ENCODE measurements around the gene MAP3K7CL. TPM values are rescaled to one million over a fixed set of nuclear protein-coding genes. Genes with fewer than 3 reads are reported as not detected.
A peak's percentile ranks its signal among the peaks of the same experiment; 100 is the strongest.

The MAP3K7CL gene, protein sequence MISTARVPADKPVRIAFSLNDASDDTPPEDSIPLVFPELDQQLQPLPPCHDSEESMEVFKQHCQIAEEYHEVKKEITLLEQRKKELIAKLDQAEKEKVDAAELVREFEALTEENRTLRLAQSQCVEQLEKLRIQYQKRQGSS
- total RNA-seq (ENCODE audit: low replicate concordance) = 5.3 TPM in 1 of 2 replicates, not detected in the other
- long read RNA-seq, partial matches to known transcripts = 1 of 13 reads
- long read RNA-seq, other reads (novel, unspliced or antisense) = 5 of 13 reads

DNA sequence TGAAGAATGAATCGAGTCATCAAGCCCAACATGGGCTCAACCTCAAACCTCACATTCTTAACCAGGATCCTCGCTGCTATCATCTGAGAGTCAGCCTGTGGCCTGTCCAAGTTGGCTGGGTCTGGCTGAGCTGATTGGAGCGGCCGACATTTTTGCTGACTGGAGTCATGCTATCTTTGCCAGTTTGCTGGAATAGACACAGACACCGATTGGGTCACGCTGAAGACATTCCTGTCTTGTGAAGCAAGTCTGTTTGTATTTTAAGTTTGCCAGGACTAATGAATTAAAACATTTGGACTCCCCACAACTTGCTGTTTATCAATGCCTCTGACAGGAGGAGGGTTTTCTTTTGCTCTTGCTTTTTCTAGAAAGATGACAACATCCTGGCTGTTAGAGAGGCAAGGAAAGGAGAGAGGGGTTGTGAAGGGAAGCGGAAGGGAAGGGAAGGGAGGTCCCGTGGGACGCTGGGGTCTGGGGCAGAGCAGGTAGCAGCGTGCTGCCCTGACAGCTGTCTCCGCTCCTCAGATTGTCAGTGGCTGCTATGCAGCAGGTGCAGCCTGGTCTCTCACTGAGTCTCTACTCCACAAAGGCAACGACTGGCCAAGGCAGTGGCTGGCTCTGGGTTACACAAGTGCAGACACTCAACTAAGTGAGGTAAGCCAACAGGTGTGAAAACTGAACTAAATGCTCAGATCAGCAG, at the start of gene MAP3K7CL:
Gene MAP3K7CL (plus strand): TSS at position 375 of the 700 bp plus-strand sequence. CDS start 2,701 bp downstream, outside the sequence.
- H3K27ac Mint-ChIP-seq = no peak within 1 kb of the TSS
- no peak for DNase-seq (ENCODE audit: extremely low spot score, unreplicated experiment)
- TF ChIP-seq, protein P1, sequence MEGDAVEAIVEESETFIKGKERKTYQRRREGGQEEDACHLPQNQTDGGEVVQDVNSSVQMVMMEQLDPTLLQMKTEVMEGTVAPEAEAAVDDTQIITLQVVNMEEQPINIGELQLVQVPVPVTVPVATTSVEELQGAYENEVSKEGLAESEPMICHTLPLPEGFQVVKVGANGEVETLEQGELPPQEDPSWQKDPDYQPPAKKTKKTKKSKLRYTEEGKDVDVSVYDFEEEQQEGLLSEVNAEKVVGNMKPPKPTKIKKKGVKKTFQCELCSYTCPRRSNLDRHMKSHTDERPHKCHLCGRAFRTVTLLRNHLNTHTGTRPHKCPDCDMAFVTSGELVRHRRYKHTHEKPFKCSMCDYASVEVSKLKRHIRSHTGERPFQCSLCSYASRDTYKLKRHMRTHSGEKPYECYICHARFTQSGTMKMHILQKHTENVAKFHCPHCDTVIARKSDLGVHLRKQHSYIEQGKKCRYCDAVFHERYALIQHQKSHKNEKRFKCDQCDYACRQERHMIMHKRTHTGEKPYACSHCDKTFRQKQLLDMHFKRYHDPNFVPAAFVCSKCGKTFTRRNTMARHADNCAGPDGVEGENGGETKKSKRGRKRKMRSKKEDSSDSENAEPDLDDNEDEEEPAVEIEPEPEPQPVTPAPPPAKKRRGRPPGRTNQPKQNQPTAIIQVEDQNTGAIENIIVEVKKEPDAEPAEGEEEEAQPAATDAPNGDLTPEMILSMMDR (conservative IDR thresholded peaks at IDR 0.05) = no peak
- H3K36me3 Mint-ChIP-seq = no peaks in the 10 kb centered on the region
- no peaks in the 10 kb centered on the region for H3K27me3 Mint-ChIP-seq
- peaks cover 5% of the 10 kb centered on the region for H3K9me3 Mint-ChIP-seq
- peaks cover 3% of the 10 kb centered on the region for H3K4me1 Mint-ChIP-seq (ENCODE audit: unreplicated experiment)
- no peak within 1 kb of the TSS for H3K4me3 Mint-ChIP-seq

DNA sequence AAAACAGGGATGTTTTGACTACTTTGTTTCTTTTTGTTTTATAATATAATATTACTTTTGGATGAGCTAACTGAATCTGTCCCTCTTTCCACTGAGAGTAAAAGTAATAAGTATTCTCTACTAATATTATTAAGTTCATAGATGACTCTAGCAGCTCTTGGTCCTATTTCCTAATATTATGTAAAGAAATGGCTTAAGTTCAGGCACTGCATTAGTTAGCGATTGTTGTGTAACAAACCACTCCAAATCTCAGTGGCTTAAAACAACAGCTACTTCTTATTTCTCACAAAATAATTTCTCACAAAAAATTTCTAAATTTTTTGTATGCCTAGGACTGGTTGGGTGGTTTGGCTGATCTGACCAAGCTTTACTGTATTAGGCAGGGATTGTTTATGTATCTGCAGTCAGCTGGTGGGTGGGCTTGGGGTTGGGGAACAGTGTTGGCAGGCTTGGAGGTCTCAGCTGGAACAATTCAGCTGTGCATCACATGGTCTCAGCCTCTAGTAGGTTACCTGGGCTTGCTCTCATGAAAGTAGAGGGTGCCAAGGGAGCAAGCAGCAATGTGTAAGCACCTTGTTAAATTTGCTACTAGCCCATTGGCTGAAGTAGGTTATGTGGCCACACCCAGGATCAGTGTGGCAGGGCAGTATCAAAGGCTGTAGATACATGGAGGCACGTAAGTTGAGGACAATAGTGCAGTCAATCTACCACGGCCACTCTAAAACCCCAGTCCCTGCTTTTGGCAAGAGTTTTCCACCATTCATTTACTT, 48.2 kb upstream of the MAP3K7CL start:
- Mint-ChIP-seq H3K9me3 (no peaks in the 10 kb centered on the region), H3K27ac (no peak overlapping the region), H3K36me3 (no peaks in the 10 kb centered on the region), H3K27me3 (no peaks in the 10 kb centered on the region), H3K4me1 (ENCODE audit: unreplicated experiment) (no peaks in the 10 kb centered on the region), H3K4me3 (no peak overlapping the region)
- DNase-seq (ENCODE audit: extremely low spot score, unreplicated experiment) = no peak
- TF ChIP-seq, protein P1 (conservative IDR thresholded peaks at IDR 0.05) = no peak

DNA sequence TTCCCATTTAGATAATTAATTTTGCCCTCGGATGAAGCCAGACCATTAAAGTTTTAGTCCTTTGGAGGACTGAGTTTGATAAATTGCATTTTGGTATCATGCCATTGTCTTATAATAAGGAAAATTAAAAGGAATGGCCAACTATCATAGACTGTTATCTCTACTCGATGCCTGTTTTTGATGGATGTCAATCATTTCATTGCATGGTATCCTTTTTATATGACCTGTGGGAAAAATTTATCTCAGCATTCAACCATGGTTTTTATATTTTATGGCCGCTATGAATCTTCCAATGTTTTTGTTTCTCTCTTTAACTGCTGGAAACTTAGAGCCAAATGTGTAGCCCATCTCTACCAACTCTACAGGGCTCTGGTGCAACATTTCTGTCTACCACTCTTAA, 47.1 kb upstream of the MAP3K7CL start:
- no peaks in the 10 kb centered on the region for H3K9me3 Mint-ChIP-seq
- TF ChIP-seq, protein P1 (conservative IDR thresholded peaks at IDR 0.05) = no peak
- no peak overlapping the region for H3K4me3 Mint-ChIP-seq
- no peaks in the 10 kb centered on the region for H3K4me1 Mint-ChIP-seq (ENCODE audit: unreplicated experiment)
- no peak for DNase-seq (ENCODE audit: extremely low spot score, unreplicated experiment)
- no peaks in the 10 kb centered on the region for H3K27me3 Mint-ChIP-seq
- no peak overlapping the region for H3K27ac Mint-ChIP-seq
- H3K36me3 Mint-ChIP-seq = no peaks in the 10 kb centered on the region

DNA sequence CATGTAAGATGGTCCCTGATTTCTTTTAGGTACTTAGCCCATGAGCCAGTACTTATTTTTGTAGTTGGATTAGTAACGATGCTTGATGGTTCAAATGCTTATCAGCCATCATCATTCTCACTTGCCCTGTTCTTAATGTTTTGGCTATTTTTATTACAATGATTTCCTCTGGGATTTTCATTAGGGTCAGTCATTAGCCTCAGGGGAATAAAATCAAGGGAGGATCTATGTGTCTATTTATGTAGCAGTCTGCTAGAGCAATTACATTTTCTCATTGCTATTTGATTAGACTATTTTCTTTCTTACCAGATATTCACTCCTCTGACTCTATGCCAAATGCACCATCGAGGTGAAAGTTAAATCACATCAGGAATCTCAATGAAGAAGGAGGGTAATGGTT, 46.1 kb upstream of the MAP3K7CL start:
- H3K27me3 Mint-ChIP-seq = no peaks in the 10 kb centered on the region
- TF ChIP-seq, protein P1 (conservative IDR thresholded peaks at IDR 0.05) = no peak
- no peaks in the 10 kb centered on the region for H3K4me1 Mint-ChIP-seq (ENCODE audit: unreplicated experiment)

DNA sequence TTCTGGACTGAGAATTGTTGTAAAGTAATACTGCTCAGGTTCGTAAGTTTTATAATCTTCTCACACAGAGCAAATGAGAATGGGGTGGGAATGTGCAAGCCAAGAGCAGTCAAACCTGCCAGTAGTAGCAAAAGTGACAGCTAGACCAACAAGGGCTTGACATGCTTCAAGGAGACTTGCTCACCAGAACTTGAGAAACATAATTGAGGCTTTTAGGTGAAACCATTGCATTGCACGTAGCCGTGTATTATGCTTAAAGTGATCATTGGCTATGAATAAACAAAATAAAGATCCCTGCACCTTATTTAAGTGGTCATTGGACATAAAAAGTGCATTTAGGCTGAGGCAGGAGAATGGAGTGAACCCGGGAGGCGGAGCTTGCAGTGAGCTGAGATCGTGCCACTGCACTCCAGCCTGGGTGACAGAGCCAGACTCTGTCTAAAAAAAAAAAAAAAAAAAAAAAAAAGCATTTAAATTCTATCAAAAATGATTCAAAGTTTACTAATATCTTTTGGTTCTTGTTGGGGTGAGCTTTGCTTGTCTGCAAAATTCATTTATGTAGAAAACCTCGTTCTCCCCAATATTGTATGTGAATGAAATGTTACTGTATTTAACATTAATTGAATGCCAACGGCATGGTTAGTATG, 45.2 kb upstream of the MAP3K7CL start:
- no peaks in the 10 kb centered on the region for H3K27me3 Mint-ChIP-seq
- no peaks in the 10 kb centered on the region for H3K4me1 Mint-ChIP-seq (ENCODE audit: unreplicated experiment)
- TF ChIP-seq, protein P1 (conservative IDR thresholded peaks at IDR 0.05) = no peak
- no peak for DNase-seq (ENCODE audit: extremely low spot score, unreplicated experiment)
- peak overlapping the region; percentile 58 for H3K4me3 Mint-ChIP-seq
- no peaks in the 10 kb centered on the region for H3K36me3 Mint-ChIP-seq
- no peaks in the 10 kb centered on the region for H3K9me3 Mint-ChIP-seq
- peak overlapping the region; percentile 41 for H3K27ac Mint-ChIP-seq

More for the DNA sequence above, 46.1 kb upstream of the MAP3K7CL start:
- Mint-ChIP-seq H3K9me3 (no peaks in the 10 kb centered on the region), H3K27ac (no peak overlapping the region), H3K36me3 (no peaks in the 10 kb centered on the region), H3K4me3 (no peak overlapping the region)
- DNase-seq (ENCODE audit: extremely low spot score, unreplicated experiment) = no peak
